ENCODE measurements around the gene ATP6V0B. TPM values are rescaled to one million over a fixed set of nuclear protein-coding genes. Genes with fewer than 3 reads are reported as not detected.

Gene ATP6V0B
- total and polyA plus RNA-seq, 2 of the 13 experiments (the other 11 are each of a cell fraction or from before 2014, with no cell fraction given), result 157 to 161 TPM

- TF ChIP-seq, protein P1, sequence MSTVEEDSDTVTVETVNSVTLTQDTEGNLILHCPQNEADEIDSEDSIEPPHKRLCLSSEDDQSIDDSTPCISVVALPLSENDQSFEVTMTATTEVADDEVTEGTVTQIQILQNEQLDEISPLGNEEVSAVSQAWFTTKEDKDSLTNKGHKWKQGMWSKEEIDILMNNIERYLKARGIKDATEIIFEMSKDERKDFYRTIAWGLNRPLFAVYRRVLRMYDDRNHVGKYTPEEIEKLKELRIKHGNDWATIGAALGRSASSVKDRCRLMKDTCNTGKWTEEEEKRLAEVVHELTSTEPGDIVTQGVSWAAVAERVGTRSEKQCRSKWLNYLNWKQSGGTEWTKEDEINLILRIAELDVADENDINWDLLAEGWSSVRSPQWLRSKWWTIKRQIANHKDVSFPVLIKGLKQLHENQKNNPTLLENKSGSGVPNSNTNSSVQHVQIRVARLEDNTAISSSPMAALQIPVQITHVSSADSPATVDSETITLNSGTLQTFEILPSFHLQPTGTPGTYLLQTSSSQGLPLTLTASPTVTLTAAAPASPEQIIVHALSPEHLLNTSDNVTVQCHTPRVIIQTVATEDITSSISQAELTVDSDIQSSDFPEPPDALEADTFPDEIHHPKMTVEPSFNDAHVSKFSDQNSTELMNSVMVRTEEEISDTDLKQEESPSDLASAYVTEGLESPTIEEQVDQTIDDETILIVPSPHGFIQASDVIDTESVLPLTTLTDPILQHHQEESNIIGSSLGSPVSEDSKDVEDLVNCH (CRISPR knock-in tag; IDR thresholded peaks at IDR 0.05), result no peak
- TF ChIP-seq ZNF382 (CRISPR knock-in tag; IDR thresholded peaks at IDR 0.05; ENCODE audit: borderline replicate concordance), result no peak
- no peak for TF ChIP-seq NFATC3 (CRISPR knock-in tag; IDR thresholded peaks at IDR 0.05)
- peak; percentile 97 for TF ChIP-seq DMAP1 (CRISPR knock-in tag; IDR thresholded peaks at IDR 0.05)
- no peak for TF ChIP-seq GATA4 (IDR thresholded peaks at IDR 0.05; ENCODE audit: borderline replicate concordance, low read depth)
- no peak for TF ChIP-seq NR3C1 (CRISPR knock-in tag; IDR thresholded peaks at IDR 0.05)
- 0 out of 2 replicates have a peak, but pooled peaks have one; percentile 23 for TF ChIP-seq AKAP8 (CRISPR knock-in tag; IDR thresholded peaks at IDR 0.05)
- TF ChIP-seq ZC3H4 (CRISPR knock-in tag; IDR thresholded peaks at IDR 0.05; ENCODE audit: borderline replicate concordance), result peak; percentile 69; the same call in 1 of the 2 replicates
- TF ChIP-seq MEIS2 (CRISPR knock-in tag; IDR thresholded peaks at IDR 0.05), result no peak
- peak; percentile 46; the same call in 1 of the 2 replicates for TF ChIP-seq ZNF335 (CRISPR knock-in tag; IDR thresholded peaks at IDR 0.05)
- TF ChIP-seq RBAK (CRISPR knock-in tag; IDR thresholded peaks at IDR 0.05), result no peak
- no peak for TF ChIP-seq ZNF317 (CRISPR knock-in tag; IDR thresholded peaks at IDR 0.05)
- no peak; the same call in 1 of the 2 replicates for TF ChIP-seq POLR2G (IDR thresholded peaks at IDR 0.05; ENCODE audit: low read depth, low read length)
- TF ChIP-seq ATF7-NPFF (CRISPR knock-in tag; IDR thresholded peaks at IDR 0.05; ENCODE audit: low read depth), result 0 out of 2 replicates have a peak, but pooled peaks have one; percentile 57
- TF ChIP-seq POGK (CRISPR knock-in tag; conservative IDR thresholded peaks at IDR 0.05), result peak; percentile 71
- TF ChIP-seq HNRNPK (IDR thresholded peaks at IDR 0.05; ENCODE audit: low read depth, low read length, poor library complexity, severe bottlenecking), result peak; percentile 28
- TF ChIP-seq XRCC5 (optimal IDR thresholded peaks at IDR 0.05; ENCODE audit: low read length), result no peak
- TF ChIP-seq, protein P2, sequence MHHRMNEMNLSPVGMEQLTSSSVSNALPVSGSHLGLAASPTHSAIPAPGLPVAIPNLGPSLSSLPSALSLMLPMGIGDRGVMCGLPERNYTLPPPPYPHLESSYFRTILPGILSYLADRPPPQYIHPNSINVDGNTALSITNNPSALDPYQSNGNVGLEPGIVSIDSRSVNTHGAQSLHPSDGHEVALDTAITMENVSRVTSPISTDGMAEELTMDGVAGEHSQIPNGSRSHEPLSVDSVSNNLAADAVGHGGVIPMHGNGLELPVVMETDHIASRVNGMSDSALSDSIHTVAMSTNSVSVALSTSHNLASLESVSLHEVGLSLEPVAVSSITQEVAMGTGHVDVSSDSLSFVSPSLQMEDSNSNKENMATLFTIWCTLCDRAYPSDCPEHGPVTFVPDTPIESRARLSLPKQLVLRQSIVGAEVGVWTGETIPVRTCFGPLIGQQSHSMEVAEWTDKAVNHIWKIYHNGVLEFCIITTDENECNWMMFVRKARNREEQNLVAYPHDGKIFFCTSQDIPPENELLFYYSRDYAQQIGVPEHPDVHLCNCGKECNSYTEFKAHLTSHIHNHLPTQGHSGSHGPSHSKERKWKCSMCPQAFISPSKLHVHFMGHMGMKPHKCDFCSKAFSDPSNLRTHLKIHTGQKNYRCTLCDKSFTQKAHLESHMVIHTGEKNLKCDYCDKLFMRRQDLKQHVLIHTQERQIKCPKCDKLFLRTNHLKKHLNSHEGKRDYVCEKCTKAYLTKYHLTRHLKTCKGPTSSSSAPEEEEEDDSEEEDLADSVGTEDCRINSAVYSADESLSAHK (CRISPR knock-in tag; IDR thresholded peaks at IDR 0.05; ENCODE audit: borderline replicate concordance), result no peak
- TF ChIP-seq HDAC2 (CRISPR knock-in tag; IDR thresholded peaks at IDR 0.05), result peak; percentile 50; the same call in 1 of the 2 replicates
- TF ChIP-seq PPARG (CRISPR knock-in tag; conservative IDR thresholded peaks at IDR 0.05), result no peak
- no peak; the same call in 1 of the 2 replicates for TF ChIP-seq KLF12 (CRISPR knock-in tag; IDR thresholded peaks at IDR 0.05; ENCODE audit: borderline replicate concordance)
- TF ChIP-seq, protein P3, sequence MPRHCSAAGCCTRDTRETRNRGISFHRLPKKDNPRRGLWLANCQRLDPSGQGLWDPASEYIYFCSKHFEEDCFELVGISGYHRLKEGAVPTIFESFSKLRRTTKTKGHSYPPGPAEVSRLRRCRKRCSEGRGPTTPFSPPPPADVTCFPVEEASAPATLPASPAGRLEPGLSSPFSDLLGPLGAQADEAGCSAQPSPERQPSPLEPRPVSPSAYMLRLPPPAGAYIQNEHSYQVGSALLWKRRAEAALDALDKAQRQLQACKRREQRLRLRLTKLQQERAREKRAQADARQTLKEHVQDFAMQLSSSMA (CRISPR knock-in tag; IDR thresholded peaks at IDR 0.05), result peak; percentile 12; the same call in 1 of the 2 replicates
These were observed 4.9 kb downstream of the ATP6V0B start (continued) for GRCh38 chr1:43979528-43980254.

All from HepG2 (cell line).